ENCODE data around the gene NHSL1.

The NHSL1 gene

DNA sequence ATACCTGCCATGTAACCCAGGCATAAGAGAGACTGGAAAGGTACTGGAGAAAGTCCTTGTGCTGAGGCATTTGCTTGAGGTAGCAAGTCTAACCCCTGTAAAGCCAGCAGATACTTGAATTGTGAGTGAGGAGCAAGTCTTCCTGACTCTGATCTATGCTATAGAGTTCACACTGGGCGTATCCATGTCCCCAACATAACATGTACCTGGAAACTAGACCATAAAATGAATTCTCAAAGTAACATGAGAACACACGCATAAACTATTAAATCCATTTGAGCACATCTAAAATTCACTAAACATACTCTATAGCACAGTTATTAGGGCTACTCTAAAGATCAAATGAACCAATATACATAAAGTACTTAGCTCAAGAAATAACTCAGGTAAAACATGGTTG, 2.0 kb downstream of the NHSL1 start:
- DNase-seq (ENCODE audit: low read depth): no peak

DNA sequence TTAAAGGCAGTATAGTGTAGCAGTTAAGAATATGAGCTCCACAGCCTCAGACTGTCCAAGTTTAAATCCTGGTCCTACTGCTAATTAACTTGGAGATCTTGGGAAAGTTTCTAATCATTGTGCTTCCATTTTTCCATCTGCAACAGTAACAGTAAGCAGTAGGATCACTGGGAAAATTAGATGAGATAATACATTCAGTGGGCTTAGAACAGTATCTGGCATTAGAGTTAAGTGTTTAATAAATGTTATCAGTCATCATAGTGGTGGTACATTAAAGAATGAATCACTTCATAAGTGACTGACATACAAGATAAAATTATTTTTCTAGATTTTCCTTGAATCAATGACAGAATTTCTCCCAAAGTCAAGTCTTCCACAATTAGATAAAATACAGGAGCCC, 5.0 kb downstream of the NHSL1 start:
- DNase-seq (ENCODE audit: low read depth): no peak

DNA sequence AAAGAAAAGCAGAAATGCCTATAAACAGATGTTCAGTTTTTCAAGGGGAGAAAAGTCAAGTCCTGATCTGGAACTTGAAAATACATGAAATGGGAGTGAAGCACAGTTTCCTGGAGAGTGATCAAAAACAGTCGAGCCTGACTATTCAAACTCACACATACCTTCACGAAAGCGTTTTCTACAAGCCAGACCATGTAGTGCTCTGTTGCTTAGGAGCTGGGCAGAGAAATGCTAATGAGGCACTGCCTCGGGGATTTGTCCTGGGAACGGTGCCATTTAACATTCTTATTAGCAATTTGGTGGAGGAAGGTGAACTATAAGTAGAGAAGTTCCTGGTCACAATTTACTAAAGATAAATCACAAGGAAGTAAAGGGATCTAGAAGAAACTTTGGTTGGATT, 5.9 kb downstream of the NHSL1 start:
- no peak for DNase-seq (ENCODE audit: low read depth)

DNA sequence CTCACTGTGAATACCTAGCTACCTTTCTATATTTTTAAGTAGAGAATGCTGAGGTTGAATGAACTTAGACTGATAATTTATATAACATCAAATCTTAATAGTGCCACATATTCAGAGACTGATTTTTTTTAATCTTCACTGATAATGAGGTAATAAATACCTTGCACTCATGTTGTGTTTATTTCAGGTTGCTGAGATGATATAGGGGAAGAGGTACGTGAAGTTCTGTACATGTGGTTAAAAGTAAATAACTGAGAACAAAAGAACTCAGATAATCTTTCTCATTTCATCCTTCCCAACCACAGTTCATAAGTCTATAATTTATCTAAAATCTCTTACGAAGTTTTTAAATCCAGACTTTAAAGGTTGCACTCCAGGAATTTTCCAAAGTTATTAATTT, 6.4 kb downstream of the NHSL1 start:
- DNase-seq (ENCODE audit: low read depth): no peak

DNA sequence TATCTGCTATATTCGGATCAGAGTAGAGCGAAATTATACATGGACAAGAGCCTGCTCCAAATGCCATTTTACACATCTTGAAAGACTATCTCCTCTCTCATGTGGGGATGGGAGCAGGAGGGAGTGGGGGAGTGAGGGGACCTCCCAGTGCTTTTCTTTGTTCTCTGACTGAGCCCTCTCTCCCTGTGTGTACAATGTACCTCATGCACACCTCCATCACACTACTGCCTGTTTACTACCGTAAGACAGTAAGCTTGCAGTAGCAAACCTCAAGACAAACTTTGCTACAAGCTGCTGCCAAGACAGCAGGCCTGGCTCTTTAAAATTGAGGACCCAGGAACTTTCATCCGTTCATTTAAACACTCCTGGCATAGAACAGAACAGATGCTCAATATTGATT, 7.2 kb downstream of the NHSL1 start:
- no peak for DNase-seq (ENCODE audit: low read depth)

DNA sequence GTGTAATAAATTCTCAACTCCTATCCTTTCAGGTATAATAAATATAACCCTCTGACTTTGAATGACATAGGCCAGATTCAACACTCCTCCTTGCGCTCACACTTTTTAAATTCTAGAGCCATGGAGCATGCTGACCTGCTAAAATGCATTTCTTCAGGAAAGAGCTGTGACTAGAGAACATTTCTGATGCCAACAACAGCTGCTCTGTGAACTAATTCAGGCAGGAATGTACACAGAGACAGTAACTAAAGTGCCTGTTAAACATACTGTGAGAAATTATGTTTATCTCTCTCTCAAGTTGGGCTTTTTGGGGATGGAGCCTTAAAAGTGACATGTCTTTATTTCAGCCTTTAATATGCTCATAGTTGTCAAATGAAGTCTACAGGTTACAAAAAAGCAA, 8.3 kb downstream of the NHSL1 start:
- DNase-seq (ENCODE audit: low read depth): no peak

DNA sequence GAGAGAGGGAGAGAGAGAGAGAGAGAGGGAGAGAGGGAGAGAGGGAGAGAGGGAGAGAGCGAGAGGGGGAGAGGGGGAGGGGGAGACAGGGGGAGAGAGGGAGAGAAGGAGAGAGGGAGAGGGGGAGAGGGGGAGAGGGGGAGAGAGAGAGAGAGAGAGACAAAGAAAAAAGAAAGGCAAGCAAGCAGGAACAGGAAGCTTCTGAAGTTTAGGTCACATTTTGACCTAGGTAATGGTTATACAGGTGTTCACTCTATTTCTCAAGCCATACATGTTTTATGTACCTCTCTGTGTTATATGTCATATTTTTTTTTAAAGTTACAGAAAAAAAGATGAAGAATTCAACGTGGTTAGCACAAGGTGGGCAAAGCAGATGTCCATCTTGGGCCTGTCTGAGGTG, 9.4 kb downstream of the NHSL1 start:
- no peak for DNase-seq (ENCODE audit: low read depth)

DNA sequence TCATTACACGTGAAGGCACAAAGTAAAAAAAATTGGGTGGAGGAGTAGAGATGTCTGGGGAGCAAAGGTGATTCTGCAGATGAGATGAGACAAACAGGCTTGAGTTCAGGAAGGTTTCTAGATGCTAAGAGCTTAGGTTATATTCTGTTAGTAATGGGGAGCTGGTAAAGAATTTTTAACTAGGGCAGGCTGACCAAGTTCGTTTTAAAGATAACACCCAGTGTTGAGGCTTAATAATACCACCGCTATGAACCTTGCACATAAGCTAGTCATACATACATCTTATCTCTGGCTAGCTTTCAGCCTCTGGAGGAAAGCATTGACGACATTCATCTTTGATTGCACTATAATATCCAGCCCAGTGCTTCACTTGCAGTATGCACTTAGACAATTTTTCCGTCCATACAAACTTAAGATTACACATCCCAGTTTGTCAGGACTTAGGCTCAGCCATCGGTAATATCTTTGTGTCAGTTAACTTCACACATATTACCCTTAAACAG, 12.1 kb downstream of the NHSL1 start:
- no peak for DNase-seq (ENCODE audit: low read depth)

DNA sequence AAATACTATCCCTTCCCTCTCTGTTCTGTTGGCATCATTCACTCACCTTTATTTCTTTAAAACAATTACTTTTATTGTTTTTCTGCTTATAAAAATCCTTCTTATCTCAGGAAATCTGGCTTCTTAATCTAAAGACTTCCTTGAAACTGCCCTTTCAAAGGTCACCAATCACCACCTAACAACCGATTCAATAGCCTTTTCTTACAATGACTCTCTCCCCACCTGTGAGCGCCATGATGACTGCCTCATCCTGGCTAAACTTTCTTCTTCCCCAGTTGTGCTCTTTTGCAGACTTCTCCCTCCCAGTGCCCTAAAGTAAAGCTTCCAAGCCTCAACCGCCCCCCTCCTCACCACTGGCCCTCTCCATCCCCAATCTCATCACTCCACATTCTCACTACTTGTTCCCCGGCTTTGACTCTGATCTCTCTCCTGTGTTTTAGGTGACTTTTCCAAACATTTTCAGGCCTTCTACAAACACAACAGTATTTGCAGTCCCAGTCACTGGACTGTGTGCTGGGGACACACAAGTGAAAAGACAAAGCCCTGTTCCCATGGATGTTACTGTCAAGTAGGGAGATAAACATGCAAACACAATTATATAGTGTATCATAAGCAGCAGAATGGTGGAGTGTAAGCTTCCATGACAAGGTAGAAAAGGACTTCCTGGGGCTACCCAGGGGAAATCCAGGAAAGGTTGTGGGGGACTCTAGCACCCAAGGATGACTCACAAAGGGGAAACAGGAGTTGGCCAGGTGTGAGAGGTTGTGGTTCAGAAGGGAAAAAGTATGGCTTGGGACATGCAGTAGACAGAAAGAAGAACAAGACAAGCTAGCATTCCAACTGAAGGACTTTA, 12.8 kb downstream of the NHSL1 start:
- DNase-seq (ENCODE audit: low read depth): no peak

DNA sequence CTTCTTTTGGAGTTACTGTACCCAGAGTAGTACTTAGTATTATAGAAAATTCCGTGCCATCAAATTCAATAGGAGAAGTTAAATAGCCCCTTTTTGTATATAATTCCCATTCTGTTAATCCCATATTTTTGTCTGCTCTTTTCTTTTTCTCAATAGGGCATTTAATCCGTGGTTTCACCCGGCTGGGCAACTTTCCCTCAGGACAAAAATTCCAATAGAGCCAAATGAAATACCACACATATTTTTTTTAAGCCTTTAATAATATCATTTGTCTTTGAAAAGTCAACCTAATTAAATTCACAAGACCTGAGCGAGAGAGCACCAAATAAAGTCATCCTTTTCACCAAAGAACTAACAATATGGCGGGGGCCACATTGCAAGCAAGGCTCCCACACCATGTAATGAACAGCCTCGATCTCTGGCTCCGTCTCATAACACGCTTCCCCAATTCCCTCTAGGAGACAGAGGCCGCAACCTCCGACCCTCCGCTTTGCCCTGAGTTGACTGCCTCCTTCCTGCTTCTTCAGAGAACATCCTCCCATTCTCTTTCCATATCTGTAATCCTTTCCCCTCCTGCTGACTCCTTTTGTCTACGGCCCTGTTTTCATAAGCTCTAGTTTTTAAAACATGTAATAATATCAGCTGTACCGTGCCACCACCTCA, 13.6 kb downstream of the NHSL1 start:
- no peak for DNase-seq (ENCODE audit: low read depth)

DNA sequence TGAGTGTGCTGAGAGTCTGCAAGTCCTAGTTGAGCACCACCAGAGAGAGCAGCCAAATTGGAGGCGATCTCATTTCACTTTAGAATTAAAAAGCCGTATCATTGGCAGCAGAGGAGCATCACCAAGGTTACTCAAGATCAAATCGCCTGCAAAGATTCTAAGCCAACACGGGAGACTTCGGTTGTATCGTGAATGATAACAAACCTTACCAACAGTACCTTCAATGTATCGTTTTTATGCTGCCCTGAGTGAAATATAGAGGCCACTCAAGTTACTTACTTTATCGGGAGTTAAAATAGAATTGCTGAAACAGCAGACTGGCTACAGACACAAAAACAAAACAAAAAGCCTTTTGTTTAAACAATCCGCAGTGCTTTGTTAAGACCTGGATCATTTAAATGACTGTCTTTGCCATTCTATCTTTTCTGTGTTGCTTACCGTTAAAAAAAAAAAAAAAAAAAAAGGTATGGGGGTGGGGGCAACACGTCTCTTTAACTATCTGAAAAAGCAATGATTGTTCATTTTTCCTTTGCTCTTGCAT, 14.2 kb downstream of the NHSL1 start:
- DNase-seq (ENCODE audit: low read depth): no peak

DNA sequence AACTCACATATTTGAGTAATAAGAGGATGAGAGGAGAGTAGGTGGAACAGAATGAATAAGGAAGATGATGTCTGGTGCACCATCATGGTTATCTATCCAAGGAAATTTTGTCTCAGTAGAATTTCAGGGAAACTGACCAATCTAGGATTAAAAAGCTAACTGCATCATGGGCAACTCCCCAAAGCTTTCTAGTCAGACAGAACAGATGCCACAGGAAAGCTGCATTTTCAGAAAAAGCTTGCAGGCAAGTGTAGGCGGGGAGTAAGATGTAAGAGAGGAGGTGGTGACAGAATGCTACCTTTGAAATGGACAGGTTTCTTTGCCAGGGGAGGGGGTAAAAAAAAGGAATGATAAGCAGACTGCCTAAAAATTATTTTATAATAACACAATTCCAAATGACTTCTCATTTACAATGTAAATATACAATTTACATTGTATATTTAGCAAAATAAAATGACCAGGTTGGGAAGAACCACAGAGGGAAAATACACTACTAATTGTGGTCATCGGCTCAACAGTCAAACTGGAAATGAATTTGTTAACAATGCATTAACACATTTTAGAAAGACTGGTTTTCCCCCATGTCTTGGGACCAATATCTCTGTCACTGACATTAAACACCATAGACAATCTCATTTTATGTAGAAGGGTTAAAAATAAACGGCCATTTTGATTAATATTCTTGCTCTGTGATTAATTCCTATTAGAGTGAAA, 15.1 kb downstream of the NHSL1 start:
- DNase-seq (ENCODE audit: low read depth): no peak

DNA sequence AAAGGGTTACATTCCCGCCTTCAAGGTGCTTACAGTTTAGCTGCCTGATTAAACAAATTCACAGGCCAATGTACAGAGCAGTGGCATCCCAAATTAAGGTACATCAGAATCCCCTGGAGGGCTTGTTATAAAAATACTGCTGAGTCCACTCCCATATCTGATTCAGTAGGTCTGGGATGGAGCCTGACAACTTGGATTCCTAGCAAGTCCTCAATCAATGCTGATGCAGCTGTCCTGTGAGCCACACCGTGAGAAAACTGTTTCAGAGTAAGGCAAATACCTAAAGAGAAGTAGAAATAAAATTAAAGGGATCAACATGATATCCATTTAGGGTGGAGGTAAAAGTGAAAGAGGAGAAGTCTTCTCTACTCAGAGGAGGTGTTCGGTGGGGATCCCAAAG, 16.5 kb downstream of the NHSL1 start:
- no peak for DNase-seq (ENCODE audit: low read depth)

DNA sequence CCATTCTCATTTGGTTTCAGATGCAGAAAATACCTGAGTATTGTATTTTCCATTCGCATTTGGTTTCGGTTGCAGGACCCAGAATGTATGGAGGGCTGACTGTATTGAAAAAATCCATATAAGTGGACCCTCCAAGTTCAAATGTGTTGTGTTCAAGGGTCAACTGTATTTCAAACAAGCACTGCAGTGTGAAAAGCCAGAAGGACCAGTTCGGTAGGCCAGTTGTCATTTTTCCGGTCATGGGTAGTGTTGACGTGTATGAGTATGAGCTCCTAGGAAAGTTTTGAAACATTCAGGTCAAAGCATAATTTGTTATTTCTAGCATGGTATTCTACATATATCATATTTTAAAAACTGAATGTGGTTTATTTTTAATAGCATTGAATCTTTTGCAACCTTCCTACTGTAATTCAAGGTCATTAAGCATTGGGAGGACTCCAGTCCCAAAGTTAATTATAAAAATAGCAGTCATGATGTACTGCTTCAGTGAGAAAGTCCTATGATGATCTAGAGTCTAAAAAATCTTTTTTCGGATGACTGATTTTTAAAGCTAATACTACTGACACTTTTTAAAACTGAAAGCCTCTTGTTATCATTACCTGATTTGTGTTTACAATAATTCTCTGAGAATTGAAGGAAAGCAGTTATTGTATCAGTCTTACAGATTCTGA, 18.9 kb downstream of the NHSL1 start:
- no peak for DNase-seq (ENCODE audit: low read depth)

DNA sequence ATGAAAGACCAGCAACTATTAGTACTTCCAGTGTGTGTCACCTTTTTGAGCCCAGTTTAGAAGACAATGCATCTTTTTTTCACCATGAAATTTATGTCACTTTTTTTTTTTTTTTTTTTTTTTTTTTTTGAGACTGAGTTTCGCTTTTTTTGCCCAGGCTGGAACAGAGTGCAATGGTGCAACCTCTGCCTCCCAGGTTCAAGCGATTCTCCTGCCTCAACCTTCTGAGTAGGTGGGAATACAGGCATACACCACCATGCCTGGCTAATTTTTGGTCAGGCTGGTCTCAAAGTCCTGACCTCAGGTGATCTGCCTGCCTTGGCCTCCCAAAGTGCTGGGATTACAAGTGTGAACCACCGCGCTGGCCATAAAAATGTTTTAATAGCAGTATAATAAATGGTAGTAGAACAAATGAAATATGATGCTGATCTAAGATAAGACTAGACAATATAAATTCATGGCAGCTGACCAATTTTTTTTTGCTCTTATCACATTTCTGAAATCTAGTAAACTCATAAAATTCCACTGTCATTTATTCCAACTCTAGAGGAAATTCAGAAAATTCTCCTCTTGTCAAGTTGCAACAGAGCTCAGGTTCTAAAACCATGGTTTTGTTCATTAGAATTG, 21.3 kb downstream of the NHSL1 start:
- DNase-seq (ENCODE audit: low read depth): no peak

DNA sequence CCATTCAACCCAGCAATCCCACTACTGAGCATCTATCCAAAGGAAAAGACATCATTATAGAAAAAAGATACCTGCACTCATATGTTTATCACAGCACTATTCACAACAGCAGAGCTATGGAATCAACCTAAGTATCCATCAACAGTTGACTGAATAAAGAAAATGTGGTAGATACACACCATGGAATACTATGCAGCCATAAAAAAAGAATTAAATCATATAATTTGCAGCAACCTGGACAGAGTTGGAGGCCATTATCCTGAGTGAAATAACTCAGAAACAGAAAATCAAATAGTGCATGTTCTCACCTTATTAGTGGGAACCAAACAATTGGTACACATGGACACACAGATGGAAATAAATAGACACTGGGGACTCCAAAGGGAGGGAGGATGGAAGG, 23.2 kb downstream of the NHSL1 start:
- no peak for DNase-seq (ENCODE audit: low read depth)

DNA sequence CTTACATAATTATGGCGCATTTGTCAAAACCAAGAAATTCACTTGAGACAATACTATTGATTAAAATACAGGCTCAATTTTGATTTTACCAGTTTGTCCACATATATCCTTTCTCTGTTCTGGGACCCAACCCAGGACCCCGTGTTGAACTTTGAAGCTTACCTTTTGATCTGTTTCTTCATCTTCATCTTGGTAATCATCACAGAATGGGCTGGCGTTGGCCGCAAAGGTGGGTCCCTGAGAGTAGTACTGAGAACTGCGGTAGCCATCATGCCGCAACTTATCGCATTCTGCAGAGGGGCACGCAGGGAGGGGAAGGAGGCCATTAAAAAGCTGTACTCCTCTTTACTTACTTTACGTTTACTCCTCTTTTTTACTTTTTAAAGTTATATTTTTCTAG, 26.1 kb downstream of the NHSL1 start:
- DNase-seq (ENCODE audit: low read depth): no peak

DNA sequence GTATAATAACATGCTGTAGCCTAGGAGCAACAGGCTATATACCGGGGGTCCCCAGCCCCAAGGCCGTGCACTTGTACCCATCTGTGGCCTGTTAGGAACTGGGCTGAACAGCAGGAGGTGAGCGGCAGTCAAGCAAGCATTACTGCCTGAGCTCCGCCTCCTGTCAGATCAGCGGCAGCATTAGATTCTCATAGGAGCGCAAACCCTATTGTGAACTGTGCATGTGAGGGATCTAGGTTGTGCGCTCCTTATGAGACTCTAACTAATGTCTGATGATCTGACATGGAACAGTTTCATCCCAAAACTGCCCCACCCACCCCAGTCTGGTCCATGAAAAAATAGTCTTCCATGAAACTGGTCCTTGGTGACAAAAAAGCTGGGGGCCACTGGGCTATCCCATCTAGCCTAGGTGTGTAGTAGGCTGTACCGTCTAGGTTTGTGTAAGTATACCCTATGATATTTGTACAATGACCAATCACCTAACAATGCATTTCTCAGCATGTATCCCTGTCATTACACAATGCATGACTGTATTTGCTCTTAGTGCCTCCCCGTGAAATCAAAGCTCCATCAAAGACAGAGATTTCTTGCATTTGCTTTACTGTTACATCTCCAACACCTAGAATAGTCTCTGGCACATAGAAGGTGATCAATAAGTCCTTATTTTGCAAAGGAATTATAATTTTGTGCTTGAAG, 30.8 kb downstream of the NHSL1 start:
- no peak for DNase-seq (ENCODE audit: low read depth)

DNA sequence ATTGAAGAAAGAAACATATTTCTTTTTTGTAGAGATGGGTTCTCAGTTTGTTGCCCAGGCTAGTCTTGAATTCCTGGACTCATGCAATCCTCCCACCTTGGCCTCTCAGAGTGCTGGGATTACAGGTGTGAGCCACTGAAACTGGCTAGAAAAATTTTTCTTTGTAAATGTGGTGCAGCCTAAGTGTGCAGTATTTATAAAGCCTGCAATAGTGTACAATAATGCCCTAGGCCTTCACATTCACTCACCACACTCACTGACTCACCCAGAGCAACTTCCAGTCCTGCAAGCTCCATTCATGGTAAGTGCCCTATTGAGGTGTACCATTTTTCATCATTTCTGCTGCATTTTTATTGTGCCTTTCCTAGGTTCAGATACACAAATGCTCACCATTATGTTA, 31.4 kb downstream of the NHSL1 start:
- DNase-seq (ENCODE audit: low read depth): no peak

DNA sequence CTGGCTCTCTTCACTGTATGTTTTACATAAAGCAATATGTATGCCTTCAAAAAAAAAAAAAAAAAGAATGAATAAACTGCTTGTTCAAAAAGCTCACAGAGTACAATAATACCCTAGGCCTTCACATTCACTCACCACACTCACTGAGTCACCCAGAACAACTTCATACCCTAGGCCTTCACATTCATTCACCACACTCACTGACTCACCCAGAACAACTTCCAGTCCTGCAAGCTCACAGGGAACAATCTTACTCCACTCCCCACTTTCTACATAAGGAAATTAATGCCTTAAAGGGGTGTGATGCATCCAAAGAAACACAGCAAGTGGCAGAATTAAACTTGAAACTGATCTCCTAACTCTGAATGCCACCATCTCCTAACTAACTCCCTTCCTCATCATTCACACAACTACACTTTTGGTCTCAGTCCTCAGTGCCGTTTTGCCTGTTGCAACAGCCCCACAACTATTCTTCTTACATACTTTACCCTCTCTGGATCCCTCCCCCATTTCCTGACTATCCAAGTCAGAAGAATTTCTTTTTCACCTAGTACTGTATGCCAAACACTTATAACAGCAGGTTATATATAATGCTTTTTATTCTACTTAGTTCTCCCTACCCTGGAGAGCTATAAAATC, 34.2 kb downstream of the NHSL1 start:
- DNase-seq (ENCODE audit: low read depth): no peak

DNA sequence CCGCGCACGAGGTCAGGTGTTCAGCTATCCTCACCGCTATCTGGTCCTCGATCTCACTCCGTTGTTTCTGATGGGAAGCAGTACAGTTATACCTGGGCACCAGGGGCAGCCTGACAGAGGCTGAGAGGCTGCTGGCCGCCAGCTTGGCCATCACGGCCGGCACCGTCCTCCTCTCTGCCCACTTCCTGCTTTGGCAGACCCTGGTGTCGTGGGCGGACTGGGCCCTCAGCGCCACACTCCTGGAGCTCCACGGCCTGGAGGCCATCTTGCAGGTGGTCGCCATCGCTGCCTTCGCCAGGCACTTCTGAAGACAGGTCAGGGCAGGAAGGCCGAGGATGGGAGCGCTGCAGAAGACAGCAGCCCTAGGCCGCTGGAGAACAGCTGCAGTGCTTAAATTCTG, 35.2 kb downstream of the NHSL1 start:
- no peak for DNase-seq (ENCODE audit: low read depth)
